ENCODE measurements around the gene SPRED1.

DNA sequence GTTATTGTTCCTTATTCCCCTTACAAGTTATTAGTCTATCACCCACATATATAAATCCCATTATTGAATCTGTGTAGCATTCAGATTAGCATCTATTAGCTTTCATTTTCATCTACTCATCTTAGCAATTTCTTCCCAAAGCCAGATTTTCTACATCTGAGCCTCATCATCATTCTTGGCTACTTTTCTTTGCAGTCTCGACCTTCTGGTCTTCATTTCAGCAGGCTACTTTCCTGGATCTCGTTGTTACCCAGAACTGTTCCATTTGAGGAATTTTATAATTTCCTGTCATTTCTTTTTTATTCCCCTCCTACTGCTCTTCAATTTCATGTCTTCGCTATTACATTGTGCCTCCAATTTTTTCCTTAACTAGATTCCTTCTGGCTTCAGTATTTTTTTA is 51.8 kb downstream of the SPRED1 start:
- TF ChIP-seq CTCF (IDR thresholded peaks at IDR 0.05; ENCODE audit: poor library complexity) (no peak), EZH2phosphoT487 (IDR thresholded peaks at IDR 0.05; ENCODE audit: low read depth, severe bottlenecking, unreplicated experiment) (no peak), EZH2 (IDR thresholded peaks at IDR 0.05; ENCODE audit: borderline replicate concordance) (no peak)

Measured in hepatocyte (in vitro differentiated cells).